Measurements from ENCODE around the gene NAA10.

DNA sequence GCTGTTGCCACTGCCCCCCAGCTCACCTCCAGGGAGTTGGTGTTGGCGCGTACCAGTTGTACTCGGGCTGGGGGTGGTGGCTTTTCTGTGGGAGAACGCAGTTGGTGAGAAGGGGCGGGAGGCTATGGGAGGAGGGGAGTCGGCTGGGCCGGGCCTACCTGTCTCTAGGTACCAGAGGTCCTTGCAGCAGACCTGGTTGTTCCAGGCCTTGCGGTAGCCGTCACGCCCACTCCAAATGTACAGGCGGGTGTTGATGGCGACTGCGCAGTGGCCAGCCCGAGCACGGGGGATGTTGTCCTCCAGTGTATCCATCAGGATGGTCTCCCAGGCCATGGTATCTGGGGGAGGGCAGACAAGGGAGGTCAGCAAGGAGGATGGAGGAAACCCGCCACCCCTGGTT lies 25.2 kb upstream of the NAA10 start:
- TF ChIP-seq POLR2A (IDR thresholded peaks at IDR 0.05) (no peak), POLR2AphosphoS5 (IDR thresholded peaks at IDR 0.05) (no peak)
- TF ChIP-seq, protein P1, sequence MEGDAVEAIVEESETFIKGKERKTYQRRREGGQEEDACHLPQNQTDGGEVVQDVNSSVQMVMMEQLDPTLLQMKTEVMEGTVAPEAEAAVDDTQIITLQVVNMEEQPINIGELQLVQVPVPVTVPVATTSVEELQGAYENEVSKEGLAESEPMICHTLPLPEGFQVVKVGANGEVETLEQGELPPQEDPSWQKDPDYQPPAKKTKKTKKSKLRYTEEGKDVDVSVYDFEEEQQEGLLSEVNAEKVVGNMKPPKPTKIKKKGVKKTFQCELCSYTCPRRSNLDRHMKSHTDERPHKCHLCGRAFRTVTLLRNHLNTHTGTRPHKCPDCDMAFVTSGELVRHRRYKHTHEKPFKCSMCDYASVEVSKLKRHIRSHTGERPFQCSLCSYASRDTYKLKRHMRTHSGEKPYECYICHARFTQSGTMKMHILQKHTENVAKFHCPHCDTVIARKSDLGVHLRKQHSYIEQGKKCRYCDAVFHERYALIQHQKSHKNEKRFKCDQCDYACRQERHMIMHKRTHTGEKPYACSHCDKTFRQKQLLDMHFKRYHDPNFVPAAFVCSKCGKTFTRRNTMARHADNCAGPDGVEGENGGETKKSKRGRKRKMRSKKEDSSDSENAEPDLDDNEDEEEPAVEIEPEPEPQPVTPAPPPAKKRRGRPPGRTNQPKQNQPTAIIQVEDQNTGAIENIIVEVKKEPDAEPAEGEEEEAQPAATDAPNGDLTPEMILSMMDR (IDR thresholded peaks at IDR 0.05), result no peak
